Left ventricle myocardium inferior (tissue), 1 donor: ENCODE measurements around the gene NSF. TPM values are rescaled to one million over a fixed set of nuclear protein-coding genes. Genes with fewer than 3 reads are reported as not detected.

Experiments
- DNase-seq: peaks from one replicate; pipeline ENCODE4 v3.0.0-alpha.2; 2020
- H3K27ac ChIP-seq: fragments of 200-600 bp; replicated peaks from 2 replicates; pipeline ENCODE4 v1.8.0; 2021
- H3K27me3 ChIP-seq: fragments of 200-600 bp; 2 replicates; pipeline ENCODE4 v1.8.0; 2021; ENCODE audit warnings: low read depth
- H3K36me3 ChIP-seq: fragments of 200-600 bp; 2 replicates; pipeline ENCODE4 v1.8.0; 2021
- H3K4me1 ChIP-seq: fragments of 200-600 bp; 2 replicates; pipeline ENCODE4 v1.8.0; 2021
- H3K4me3 ChIP-seq: fragments of 200-600 bp; 2 replicates; pipeline ENCODE4 v1.8.0; 2021; ENCODE audit warnings: mild to moderate bottlenecking, moderate library complexity
- H3K9me3 ChIP-seq: fragments of 200-600 bp; replicated peaks from 2 replicates; pipeline ENCODE4 v1.8.0; 2021
- intact Hi-C: fragments of 100-400 bp; cut with micrococcal nuclease; formaldehyde crosslinking; loops from one replicate; pipeline ENCODE4 v1.11.0; 2022
- total RNA-seq: library from RNA; stranded (reverse); fragmentation: NEBNext Ultra II Directional; extraction: Animal tissue kit (Norgen Biotek cat#: 25700); gene quantifications from one replicate; pipeline ENCODE4 v1.2.1, GENCODE V29; 2021
- TF ChIP-seq, protein P1 (sequence below): fragments of 200-600 bp; IDR thresholded peaks from 2 replicates; pipeline ENCODE4 v1.8.0; 2021; ENCODE audit warnings: antibody characterized with exemption, mild to moderate bottlenecking, borderline replicate concordance
- donor health status: DM: no; HTN: yes; CAD: no; lungs with severe emphysema.

Gene NSF
- total RNA-seq, 1 donor from 2014 or later: 29.0 TPM

DNA sequence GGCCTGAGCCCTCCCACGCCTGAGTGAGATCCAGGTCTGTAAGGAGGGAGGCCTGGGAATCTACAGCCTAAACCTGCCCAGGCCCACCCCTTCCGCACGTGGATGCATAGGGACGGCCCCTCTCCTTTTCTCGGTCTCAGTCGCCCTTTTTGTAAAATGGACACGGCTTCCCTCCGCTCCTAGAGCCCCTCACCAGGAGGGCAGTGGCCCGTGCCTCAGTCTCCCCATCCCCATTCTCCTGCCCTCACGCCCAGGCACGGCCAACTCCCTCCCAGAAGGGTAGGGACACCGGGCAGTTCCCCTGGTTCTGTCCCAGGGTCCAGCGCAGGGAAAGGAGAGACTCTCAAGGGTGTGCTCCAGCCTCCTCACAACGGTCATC is 180.0 kb downstream of the NSF start:
- H3K9me3 ChIP-seq: no peaks in the 10 kb centered on the region
- H3K4me3 ChIP-seq: peak overlapping the region; percentile 75
- intact Hi-C loops: no loop called here
- DNase-seq: no peak
- H3K4me1 ChIP-seq: peaks cover 20% of the 10 kb centered on the region
- no peaks in the 10 kb centered on the region for H3K36me3 ChIP-seq
- H3K27ac ChIP-seq: no peak overlapping the region
- peaks cover 16% of the 10 kb centered on the region for H3K27me3 ChIP-seq
- TF ChIP-seq, protein P1, sequence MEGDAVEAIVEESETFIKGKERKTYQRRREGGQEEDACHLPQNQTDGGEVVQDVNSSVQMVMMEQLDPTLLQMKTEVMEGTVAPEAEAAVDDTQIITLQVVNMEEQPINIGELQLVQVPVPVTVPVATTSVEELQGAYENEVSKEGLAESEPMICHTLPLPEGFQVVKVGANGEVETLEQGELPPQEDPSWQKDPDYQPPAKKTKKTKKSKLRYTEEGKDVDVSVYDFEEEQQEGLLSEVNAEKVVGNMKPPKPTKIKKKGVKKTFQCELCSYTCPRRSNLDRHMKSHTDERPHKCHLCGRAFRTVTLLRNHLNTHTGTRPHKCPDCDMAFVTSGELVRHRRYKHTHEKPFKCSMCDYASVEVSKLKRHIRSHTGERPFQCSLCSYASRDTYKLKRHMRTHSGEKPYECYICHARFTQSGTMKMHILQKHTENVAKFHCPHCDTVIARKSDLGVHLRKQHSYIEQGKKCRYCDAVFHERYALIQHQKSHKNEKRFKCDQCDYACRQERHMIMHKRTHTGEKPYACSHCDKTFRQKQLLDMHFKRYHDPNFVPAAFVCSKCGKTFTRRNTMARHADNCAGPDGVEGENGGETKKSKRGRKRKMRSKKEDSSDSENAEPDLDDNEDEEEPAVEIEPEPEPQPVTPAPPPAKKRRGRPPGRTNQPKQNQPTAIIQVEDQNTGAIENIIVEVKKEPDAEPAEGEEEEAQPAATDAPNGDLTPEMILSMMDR: no peak

DNA sequence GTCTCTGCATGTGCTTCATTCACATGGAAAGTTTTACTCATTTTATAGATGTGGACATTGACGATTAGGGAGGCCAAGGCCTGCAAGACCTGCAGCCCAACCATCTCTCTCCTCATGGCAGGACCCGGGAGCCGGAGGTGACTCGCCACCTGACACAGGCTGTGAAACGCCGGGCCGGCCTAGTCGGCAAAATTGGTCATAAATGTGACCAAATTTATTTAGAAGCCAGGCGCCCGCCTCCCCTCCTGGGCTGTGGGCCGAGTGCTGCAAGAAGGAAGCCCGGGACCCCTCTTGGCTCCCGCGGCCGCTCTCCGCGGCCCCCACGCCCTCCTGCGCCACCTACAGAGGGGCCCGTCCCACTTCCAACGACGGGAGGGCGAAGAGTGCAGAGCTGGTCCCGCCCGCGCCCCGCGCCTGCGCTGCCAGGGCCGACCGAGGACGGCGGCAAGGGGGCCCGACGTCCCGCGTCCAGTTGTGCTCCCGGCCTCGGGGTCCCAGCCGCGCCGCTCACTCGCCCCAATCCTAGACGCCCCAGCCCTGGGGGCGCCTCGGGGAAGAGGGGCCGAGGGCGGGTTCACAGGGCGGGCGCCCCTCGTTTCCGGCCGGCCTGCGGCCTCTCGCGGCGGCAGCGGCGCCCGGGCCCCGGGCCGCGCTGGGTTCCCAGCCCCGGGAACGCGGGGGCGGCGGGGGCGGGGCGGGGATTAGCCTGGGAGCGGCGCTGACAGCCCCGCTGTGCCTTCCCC is 180.5 kb downstream of the NSF start:
- Histone ChIP-seq H3K27me3 (peaks cover 20% of the 10 kb centered on the region), H3K27ac (peak overlapping the region; percentile 51)
- TF ChIP-seq, protein P1: peak; percentile 8

GRCh38 chr17:46771561-46772474 is 181.3 kb downstream of the NSF start:
- peaks cover 28% of the 10 kb centered on the region for H3K27me3 ChIP-seq
- intact Hi-C loops: no loop called here
- H3K9me3 ChIP-seq: no peaks in the 10 kb centered on the region
- peak overlapping the region; percentile 75 for H3K4me3 ChIP-seq
- TF ChIP-seq, protein P1: no peak
- H3K27ac ChIP-seq: peak overlapping the region; percentile 51
- H3K36me3 ChIP-seq: no peaks in the 10 kb centered on the region
- peaks cover 15% of the 10 kb centered on the region for H3K4me1 ChIP-seq
- DNase-seq: peak; percentile 35

More for the DNA sequence above, 180.5 kb downstream of the NSF start:
- Histone ChIP-seq H3K4me1 (peaks cover 15% of the 10 kb centered on the region), H3K36me3 (no peaks in the 10 kb centered on the region), H3K4me3 (peak overlapping the region; percentile 75), H3K9me3 (no peaks in the 10 kb centered on the region)
- intact Hi-C loops: no loop called here
- DNase-seq: peak; percentile 29

DNA sequence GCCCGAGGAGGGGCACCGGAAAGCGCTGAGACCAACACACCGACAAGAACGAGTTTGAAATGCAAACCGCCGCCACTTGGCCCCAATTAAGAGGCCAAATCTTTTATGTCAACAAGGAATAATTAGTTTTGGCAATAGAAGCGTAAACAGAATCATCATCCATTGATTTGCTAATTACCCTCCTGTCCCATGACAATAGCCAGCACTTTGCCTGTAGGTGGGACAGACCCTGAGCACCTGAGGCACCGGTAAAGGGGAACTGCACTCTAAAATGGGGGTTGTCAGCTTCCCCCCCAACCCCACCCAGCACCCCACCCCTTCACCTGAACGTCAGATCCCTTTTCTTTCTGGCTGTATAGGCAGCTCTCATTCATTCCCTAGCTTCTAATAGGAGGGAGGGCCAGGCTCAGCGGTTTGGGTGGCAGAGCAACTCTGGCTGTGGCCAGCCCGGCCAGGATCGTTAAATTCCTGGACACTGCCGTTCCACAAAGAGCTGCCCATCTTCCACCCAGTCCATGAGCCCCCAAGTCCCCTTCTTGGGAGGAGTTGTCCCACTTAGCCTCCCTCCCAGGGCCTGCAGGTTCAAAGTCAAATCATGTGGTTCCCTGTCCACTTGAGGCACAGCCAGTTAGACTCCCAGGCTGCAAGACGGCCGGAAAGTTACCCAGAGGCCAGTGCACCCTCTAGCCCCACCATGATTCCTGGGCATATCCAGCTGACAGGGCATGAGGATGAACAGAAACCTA is 182.2 kb downstream of the NSF start:
- Histone ChIP-seq H3K4me3 (peak overlapping the region; percentile 75), H3K36me3 (no peaks in the 10 kb centered on the region), H3K4me1 (peaks cover 15% of the 10 kb centered on the region), H3K27ac (no peak overlapping the region), H3K9me3 (no peaks in the 10 kb centered on the region), H3K27me3 (peaks cover 33% of the 10 kb centered on the region)
- DNase-seq: no peak
- TF ChIP-seq, protein P1: no peak
- intact Hi-C loops: no loop called here

- TF ChIP-seq, protein P1: no peak
- H3K9me3 ChIP-seq: no peaks in the 10 kb centered on the region
- no peaks in the 10 kb centered on the region for H3K36me3 ChIP-seq
- intact Hi-C loops: no loop called here
- no peak for DNase-seq
- H3K4me1 ChIP-seq: peaks cover 15% of the 10 kb centered on the region
- H3K27me3 ChIP-seq: peaks cover 37% of the 10 kb centered on the region
- H3K4me3 ChIP-seq: no peak overlapping the region
- H3K27ac ChIP-seq: no peak overlapping the region
Observed at GRCh38 chr17:46773221-46773605, 182.7 kb downstream of the NSF start.
